AG09319 (cell line): Measurements from ENCODE around the gene CELSR1.

Experiments
- DNase-seq: peaks from one replicate; pipeline ENCODE4 v3.0.0-alpha.2; 2010; ENCODE audit warnings: low read depth; ENCODE audit errors: extremely low read depth
- TF ChIP-seq, protein P1 (sequence below): IDR thresholded peaks from 2 replicates; pipeline ENCODE4 v1.5.1; 2011; ENCODE audit warnings: low read depth, mild to moderate bottlenecking, inconsistent platforms, low read length, moderate library complexity

CELSR1 gene

DNA sequence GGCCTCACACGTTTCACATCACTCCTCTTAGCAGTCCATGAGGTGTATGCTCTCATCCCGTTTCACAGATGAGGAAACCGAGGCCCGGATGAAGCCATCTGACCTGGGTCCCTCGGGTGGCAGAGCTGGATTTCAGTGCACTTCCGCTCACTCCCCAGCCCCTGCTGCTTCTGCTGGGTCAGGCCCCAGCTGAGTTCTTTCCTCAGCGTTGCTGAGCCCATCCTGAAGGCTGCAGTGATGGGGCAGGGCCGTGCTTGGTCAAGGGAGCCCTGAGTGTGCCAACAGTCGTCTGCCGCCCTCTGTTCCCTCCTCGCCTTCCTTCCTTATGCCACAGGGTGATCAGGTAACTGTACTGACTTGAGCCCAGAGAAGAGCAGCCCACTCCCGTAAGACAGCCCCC, 189.8 kb downstream of the CELSR1 start:
- TF ChIP-seq, protein P1, sequence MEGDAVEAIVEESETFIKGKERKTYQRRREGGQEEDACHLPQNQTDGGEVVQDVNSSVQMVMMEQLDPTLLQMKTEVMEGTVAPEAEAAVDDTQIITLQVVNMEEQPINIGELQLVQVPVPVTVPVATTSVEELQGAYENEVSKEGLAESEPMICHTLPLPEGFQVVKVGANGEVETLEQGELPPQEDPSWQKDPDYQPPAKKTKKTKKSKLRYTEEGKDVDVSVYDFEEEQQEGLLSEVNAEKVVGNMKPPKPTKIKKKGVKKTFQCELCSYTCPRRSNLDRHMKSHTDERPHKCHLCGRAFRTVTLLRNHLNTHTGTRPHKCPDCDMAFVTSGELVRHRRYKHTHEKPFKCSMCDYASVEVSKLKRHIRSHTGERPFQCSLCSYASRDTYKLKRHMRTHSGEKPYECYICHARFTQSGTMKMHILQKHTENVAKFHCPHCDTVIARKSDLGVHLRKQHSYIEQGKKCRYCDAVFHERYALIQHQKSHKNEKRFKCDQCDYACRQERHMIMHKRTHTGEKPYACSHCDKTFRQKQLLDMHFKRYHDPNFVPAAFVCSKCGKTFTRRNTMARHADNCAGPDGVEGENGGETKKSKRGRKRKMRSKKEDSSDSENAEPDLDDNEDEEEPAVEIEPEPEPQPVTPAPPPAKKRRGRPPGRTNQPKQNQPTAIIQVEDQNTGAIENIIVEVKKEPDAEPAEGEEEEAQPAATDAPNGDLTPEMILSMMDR = no peak
- DNase-seq = no peak

DNA sequence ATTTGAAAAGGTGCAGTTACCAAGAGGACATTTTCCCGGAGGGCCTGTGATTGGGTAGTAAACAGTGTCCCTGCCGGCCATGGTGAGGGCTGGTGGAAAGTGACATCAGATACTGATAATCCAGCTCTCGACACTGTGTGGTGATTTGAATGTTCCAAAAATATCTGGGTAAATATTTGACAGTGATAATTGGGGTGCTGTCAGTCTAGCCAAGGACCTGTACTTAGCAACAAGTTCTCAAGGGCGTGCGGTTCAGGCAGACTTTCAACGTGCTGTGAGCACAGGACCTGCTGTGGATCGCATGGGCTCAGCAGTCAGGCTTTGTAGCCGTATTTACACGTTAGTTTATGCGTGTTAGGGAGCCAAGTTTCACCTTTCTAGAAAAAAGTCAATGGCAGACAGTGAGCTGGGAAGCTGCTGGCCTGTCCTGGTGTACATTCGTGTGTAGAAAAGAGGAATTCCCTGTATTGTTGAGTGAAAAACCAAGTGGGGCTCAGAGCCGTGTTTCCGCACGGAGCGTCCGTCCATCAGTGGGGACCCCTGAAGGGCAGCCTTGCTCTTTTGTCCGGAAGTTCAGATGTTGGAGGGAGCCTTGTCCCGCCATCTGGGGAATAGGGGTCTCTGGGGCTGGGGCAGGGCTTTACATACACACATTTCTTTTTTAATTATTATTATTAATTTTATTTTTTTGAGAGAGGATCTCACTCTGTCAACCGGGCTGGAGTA, 190.6 kb downstream of the CELSR1 start:
- DNase-seq = no peak
- TF ChIP-seq, protein P1 = no peak

DNA sequence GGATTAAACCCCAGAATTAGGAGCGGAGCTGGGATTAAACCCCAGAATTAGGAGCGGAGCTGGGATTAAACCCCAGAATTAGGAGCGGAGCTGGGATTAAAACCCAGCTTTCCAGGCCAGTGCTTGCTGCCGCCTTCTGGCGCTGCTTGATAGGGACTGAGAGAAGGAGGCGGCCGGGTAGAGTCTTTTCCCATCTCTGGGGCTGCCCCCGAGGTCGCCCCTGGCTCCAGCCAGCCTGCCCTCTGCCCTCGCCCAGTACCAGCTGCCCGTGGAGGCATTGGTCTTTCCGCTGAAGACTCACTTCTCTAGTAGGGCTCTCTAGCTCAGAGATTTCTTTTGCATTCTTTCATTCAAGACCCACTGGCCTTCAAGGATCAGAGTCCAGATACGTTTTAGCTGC, 196.7 kb downstream of the CELSR1 start:
- DNase-seq = no peak
- TF ChIP-seq, protein P1 = no peak

DNA sequence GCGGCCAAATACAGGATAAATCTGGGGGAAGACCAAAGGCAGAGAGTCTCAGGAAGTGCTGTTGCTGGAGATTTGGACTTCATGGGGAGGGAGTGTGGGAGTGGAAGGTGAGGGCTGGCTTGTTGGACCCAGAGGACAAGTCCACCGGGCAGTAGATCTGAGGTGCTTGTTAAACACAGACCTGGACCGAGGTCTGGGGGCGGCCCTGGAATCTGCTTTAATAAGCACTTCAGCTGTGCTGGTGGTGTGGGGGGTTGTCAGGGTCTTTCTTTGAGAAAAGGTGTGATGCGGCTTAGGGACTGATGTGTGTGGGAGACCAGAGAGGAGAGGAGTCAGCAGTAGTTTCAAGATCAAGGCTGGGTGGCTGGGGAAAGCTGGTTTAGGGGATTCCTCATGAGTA, 197.5 kb downstream of the CELSR1 start:
- DNase-seq = no peak
- TF ChIP-seq, protein P1 = no peak

DNA sequence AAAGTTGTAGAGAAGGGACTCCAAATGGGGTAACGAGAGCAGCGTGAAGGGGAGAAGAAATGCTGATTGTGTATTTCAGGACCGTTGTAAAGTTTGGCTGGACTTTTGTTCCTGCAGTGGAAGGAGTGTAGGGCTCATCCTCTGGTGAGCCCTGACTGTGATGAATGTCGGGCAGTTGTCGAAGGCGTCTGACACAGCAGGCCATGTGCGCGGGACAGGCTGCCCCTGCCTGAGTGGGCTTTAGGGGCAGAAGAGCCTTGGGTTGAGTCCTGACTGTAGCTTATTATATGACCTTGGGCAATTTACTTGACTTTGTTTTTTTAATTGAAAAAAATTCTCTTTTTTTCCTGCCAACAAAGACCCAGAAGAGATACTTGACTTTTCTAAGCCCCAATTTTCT, 198.8 kb downstream of the CELSR1 start:
- DNase-seq = no peak
- TF ChIP-seq, protein P1 = no peak

DNA sequence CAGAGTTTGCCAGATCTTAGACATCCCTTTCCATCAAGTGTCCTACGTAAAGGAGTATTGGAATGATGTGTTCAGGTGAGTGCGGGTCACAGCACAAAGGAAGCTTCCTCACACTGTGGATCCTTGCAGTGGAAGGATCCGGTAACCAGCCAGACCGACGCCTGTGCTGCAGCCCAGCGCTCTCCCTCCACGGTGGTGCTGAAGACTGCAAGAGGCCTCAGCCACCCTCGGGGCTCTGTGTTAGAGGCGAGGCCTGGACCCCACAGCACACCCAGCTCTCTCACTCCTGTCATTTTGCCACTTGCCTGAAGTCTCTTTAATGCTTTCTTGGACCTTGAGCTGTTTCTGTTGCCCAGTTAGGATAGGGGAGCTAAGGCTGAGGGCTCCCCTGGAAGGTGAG, 199.6 kb downstream of the CELSR1 start:
- TF ChIP-seq, protein P1 = no peak
- DNase-seq = no peak

DNA sequence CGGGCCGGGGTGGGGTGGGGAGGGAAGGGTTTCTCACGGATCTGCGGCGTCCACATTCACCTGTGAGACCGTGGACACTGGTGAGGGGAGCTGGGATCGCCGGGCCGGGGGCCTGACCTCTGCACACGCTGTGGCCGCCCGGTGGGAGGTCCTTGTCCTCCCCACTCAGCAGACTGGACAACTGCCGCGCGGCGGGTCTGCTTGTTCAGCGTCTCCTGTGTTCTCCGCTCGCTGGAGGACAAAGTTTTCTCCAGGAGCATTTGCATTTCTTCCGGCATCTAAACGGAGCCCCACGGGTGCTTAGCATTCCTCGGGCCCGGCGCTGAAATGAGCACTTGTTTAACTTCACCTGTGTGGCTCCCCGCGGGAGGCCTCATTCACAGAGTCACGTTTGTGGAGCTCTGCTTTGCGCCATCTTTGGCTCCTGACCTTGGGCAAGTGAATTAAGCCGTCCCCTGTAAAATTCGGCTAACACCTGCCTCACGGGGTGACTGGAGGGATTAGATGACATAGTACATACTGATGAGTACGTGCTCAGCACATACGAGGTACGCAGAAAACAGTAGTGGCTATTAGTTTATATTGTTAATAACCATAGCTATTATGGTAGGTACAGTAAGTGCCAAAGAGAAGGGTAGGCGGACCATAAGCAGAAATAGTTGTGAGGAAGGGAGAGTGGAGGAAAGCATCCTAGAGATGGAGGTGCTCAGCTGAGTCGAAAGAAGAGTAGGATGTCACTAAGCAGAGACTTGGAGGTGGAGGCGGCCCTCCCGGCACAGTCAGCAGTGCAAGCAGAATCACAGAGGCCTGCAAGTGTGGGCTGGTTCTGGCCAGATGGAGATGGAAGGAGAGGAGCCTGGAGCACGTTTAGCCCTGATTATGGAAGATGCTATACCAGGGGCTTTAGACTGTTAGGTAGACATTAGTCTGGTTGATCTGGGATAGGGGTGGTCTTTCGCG, 201.0 kb downstream of the CELSR1 start:
- TF ChIP-seq, protein P1 = no peak
- DNase-seq = no peak
